Measurements from ENCODE around the gene HHIPL2. TPM values are rescaled to one million over a fixed set of nuclear protein-coding genes. Genes with fewer than 3 reads are reported as not detected.

Gene HHIPL2
- total RNA-seq, 1 experiment from 2014 or later = 14.7 TPM

DNA sequence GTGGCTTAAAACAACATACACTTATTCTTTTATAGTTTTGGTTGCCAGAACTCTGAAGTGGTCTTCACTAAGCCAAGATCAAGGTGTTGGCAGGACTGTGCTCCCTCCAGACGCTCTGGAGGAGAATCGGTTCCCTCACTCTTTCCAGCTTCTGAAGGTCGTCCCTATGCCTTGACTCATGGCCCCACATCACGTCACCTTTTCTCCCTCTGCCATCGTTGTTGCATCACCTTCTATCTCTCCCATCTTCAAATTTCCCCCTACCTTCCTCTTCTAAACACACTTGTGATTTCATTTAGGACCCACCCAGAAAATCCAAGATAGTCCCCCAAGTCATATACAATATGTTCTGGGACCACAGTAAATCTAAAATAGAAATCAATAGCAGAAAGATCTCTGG, 12.4 kb downstream of the HHIPL2 start:
- ATAC-seq (no peak), DNase-seq (ENCODE audit: low read depth, low spot score) (no peak)
- Histone ChIP-seq H3K4me3 (ENCODE audit: low read depth in 2 of 2, low read length in 2 of 2) (no peak overlapping the region), H3K36me3 (ENCODE audit: control insufficient read depth, insufficient read depth, low read length) (no peaks in the 10 kb centered on the region), H3K27ac (ENCODE audit: low read length) (no peak overlapping the region), H3K9me3 (ENCODE audit: control insufficient read depth, insufficient read depth, low read depth, low read length) (no peaks in the 10 kb centered on the region), H3K4me1 (ENCODE audit: control insufficient read depth, insufficient read depth, low read length) (no peaks in the 10 kb centered on the region), H3K27me3 (ENCODE audit: control insufficient read depth, insufficient read depth, low read length) (no peaks in the 10 kb centered on the region)
- intact Hi-C loops (cut with micrococcal nuclease; ENCODE audit: unreplicated experiment) (no loop called here), in situ Hi-C loops (cut with HindIII; ENCODE audit: low pct_unique_long_range_greater_than_20kb, low sequenced_read_pairs) (no loop called here)
- POLR2A ChIA-PET = no interaction called here
- TF ChIP-seq, protein P1, sequence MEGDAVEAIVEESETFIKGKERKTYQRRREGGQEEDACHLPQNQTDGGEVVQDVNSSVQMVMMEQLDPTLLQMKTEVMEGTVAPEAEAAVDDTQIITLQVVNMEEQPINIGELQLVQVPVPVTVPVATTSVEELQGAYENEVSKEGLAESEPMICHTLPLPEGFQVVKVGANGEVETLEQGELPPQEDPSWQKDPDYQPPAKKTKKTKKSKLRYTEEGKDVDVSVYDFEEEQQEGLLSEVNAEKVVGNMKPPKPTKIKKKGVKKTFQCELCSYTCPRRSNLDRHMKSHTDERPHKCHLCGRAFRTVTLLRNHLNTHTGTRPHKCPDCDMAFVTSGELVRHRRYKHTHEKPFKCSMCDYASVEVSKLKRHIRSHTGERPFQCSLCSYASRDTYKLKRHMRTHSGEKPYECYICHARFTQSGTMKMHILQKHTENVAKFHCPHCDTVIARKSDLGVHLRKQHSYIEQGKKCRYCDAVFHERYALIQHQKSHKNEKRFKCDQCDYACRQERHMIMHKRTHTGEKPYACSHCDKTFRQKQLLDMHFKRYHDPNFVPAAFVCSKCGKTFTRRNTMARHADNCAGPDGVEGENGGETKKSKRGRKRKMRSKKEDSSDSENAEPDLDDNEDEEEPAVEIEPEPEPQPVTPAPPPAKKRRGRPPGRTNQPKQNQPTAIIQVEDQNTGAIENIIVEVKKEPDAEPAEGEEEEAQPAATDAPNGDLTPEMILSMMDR (IDR thresholded peaks at IDR 0.05) = no peak
- TF ChIP-seq TCF7L2 (IDR thresholded peaks at IDR 0.05; ENCODE audit: low read depth, low read length) = no peak
- TF ChIP-seq POLR2AphosphoS5 (IDR thresholded peaks at IDR 0.05; ENCODE audit: low read depth, low read length) = no peak
- TF ChIP-seq, protein P2, sequence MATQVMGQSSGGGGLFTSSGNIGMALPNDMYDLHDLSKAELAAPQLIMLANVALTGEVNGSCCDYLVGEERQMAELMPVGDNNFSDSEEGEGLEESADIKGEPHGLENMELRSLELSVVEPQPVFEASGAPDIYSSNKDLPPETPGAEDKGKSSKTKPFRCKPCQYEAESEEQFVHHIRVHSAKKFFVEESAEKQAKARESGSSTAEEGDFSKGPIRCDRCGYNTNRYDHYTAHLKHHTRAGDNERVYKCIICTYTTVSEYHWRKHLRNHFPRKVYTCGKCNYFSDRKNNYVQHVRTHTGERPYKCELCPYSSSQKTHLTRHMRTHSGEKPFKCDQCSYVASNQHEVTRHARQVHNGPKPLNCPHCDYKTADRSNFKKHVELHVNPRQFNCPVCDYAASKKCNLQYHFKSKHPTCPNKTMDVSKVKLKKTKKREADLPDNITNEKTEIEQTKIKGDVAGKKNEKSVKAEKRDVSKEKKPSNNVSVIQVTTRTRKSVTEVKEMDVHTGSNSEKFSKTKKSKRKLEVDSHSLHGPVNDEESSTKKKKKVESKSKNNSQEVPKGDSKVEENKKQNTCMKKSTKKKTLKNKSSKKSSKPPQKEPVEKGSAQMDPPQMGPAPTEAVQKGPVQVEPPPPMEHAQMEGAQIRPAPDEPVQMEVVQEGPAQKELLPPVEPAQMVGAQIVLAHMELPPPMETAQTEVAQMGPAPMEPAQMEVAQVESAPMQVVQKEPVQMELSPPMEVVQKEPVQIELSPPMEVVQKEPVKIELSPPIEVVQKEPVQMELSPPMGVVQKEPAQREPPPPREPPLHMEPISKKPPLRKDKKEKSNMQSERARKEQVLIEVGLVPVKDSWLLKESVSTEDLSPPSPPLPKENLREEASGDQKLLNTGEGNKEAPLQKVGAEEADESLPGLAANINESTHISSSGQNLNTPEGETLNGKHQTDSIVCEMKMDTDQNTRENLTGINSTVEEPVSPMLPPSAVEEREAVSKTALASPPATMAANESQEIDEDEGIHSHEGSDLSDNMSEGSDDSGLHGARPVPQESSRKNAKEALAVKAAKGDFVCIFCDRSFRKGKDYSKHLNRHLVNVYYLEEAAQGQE (IDR thresholded peaks at IDR 0.05; ENCODE audit: insufficient read depth in 1 of 2, low read depth in 2 of 2, low read length in 1 of 2) = no peak
- TF ChIP-seq SIN3A (IDR thresholded peaks at IDR 0.05; ENCODE audit: borderline replicate concordance, insufficient read depth, low read depth, low read length) = no peak
- CTCF ChIA-PET = no interaction called here
- BruUV-seq (replicated peaks) = no TSS peak

DNA sequence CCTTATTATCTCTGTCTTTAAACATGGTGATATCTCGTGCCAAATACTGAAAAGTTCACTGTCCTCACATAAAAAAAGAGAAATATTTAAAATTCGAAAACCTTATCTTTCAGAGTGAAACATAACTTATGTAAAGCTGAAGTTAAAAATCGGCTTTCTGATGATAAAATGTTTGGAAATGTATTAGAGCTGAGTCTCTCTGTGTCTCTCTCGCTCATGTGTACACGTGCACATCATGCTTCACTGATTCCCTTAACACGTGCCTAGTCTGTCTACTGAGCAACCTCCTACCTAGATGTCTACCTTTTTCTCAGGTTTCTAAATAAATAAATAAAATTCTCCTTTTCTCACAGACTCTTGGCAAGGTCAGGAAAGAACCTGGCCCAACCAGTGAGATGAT, 17.1 kb downstream of the HHIPL2 start:
- DNase-seq (ENCODE audit: low read depth, low spot score) (no peak), ATAC-seq (no peak)
- intact Hi-C loops (cut with micrococcal nuclease; ENCODE audit: unreplicated experiment) (no loop called here), in situ Hi-C loops (cut with HindIII; ENCODE audit: low pct_unique_long_range_greater_than_20kb, low sequenced_read_pairs) (no loop called here)
- ChIA-PET CTCF (no interaction called here), POLR2A (no interaction called here)
- BruUV-seq (replicated peaks) = no TSS peak
- no peak overlapping the region for H3K4me3 ChIP-seq (ENCODE audit: low read depth in 2 of 2, low read length in 2 of 2)
- H3K36me3 ChIP-seq (ENCODE audit: control insufficient read depth, insufficient read depth, low read length) = no peaks in the 10 kb centered on the region
- no peaks in the 10 kb centered on the region for H3K27me3 ChIP-seq (ENCODE audit: control insufficient read depth, insufficient read depth, low read length)
- TF ChIP-seq TCF7L2 (IDR thresholded peaks at IDR 0.05; ENCODE audit: low read depth, low read length) (no peak), POLR2AphosphoS5 (IDR thresholded peaks at IDR 0.05; ENCODE audit: low read depth, low read length) (no peak), SIN3A (IDR thresholded peaks at IDR 0.05; ENCODE audit: borderline replicate concordance, insufficient read depth, low read depth, low read length) (no peak)
- TF ChIP-seq, protein P2 (IDR thresholded peaks at IDR 0.05; ENCODE audit: insufficient read depth in 1 of 2, low read depth in 2 of 2, low read length in 1 of 2) = no peak
- TF ChIP-seq, protein P1 (IDR thresholded peaks at IDR 0.05) = no peak
- H3K9me3 ChIP-seq (ENCODE audit: control insufficient read depth, insufficient read depth, low read depth, low read length) = no peaks in the 10 kb centered on the region
- H3K27ac ChIP-seq (ENCODE audit: low read length) = no peak overlapping the region
- H3K4me1 ChIP-seq (ENCODE audit: control insufficient read depth, insufficient read depth, low read length) = no peaks in the 10 kb centered on the region
